ENCODE measurements around the gene PCDHGB6. TPM values are rescaled to one million over a fixed set of nuclear protein-coding genes. Genes with fewer than 3 reads are reported as not detected.

PCDHGB6 gene
- total and polyA plus RNA-seq, 9 of the 15 experiments (the other 6 are each of a cell fraction or from before 2014, with no cell fraction given): 0.01 to 0.11 (median 0.07) TPM; not detected in 1

- no peaks in the 10 kb centered on the region for H3K36me3 ChIP-seq (ENCODE audit: control insufficient read depth, insufficient read depth, low read length)
- H3K79me2 ChIP-seq (ENCODE audit: control insufficient read depth, insufficient read depth, low read length): no peaks in the 10 kb centered on the region
- ATAC-seq (no peak), FAIRE-seq (no peak), DNase-seq (ENCODE audit: extremely low read depth in 1 of 4, low spot score in 3 of 4) (no peak)
- BruUV-seq (replicated peaks): no TSS peak
- H3K9ac ChIP-seq (ENCODE audit: insufficient read depth in 1 of 2, low read depth in 2 of 2, low read length in 2 of 2): no peak overlapping the region
- H2AFZ ChIP-seq (ENCODE audit: low read depth, low read length): peak overlapping the region; percentile 69; the same call in 1 of the 2 replicates
- TF ChIP-seq CHD4 (IDR thresholded peaks at IDR 0.05; ENCODE audit: insufficient read depth, insufficient replicate concordance, low read depth, low read length, poor library complexity, severe bottlenecking) (no peak), GTF2B (IDR thresholded peaks at IDR 0.05; ENCODE audit: extremely low read depth, insufficient read length) (no peak), NR4A1 (CRISPR knock-in tag; IDR thresholded peaks at IDR 0.05) (no peak), NR4A1 (tag; IDR thresholded peaks at IDR 0.05) (no peak), CHAMP1 (IDR thresholded peaks at IDR 0.05) (no peak)
- H3K27ac ChIP-seq (ENCODE audit: extremely low read depth, low read depth, low read length): no peak overlapping the region
- in situ Hi-C loops (cut with MboI): no loop called here
- no peaks in the 10 kb centered on the region for H4K20me1 ChIP-seq (replicated peaks; ENCODE audit: control insufficient read depth, insufficient read depth, low read length)
- no peaks in the 10 kb centered on the region; the same call in 1 of the 2 replicates for H3K9me3 ChIP-seq (replicated peaks; ENCODE audit: control insufficient read depth, insufficient read depth, low read depth, low read length)
- no peaks in the 10 kb centered on the region for H3K9me1 ChIP-seq (ENCODE audit: control insufficient read depth, insufficient read depth, low read length)
- ChIA-PET CTCF (ENCODE audit: low intra/inter-chr PET ratio) (interaction anchor here (0.6 to 1.5 kb wide), 3 partner anchors 125 to 400 kb away, joined by 3 to 4 read pairs (median 3); no protein-coding TSS in a partner anchor), POLR2A (interaction anchor here (0.8 to 1.9 kb wide), 3 partner anchors 8 to 262 kb away, joined by 4 to 7 read pairs (median 4); partner anchors contain the start of gene PCDHGA11)
- peaks cover 0 to 27% of the 10 kb centered on the region in 2 experiments; a peak in 2 of 5 replicates for H3K4me1 ChIP-seq (replicated peaks in 1 of 2; ENCODE audit: control insufficient read depth in 2 of 2, insufficient read depth in 2 of 2, low read length in 2 of 2)
- H3K4me3 ChIP-seq: 0 out of 2 replicates have a peak overlapping the region, but pooled peaks have one; percentile 21
- 9% methylated on average over 25 of the region's 25 CpGs for WGBS (ENCODE audit: insufficient coverage, low coverage, missing lambda C conversion rate)
- intact Hi-C loops (cut with micrococcal nuclease): loop anchor here (5.0 kb wide), 1 partner anchor 109 kb away; no protein-coding TSS in a partner anchor
- H3K27me3 ChIP-seq (ENCODE audit: control insufficient read depth in 2 of 2, insufficient read depth in 2 of 2, low read length in 2 of 2): peaks cover 7 to 33% of the 10 kb centered on the region in 2 experiments; a peak in 4 of 5 replicates
- H3K4me2 ChIP-seq (ENCODE audit: insufficient read depth, low read length): peak overlapping the region; percentile 21
These were observed 5.8 kb downstream of the PCDHGB6 start for GRCh38 chr5:141413540-141414069.

Data from K562 (cell line).